NCI-H2171 treated with DMSO at 0.1 percent for 48 hours (cell line): Measurements from ENCODE around the gene PCDHA12.
"Not testable (repeated sequence)": the region's sequence is repeated elsewhere in the genome, so short reads cannot be mapped to it uniquely, and the experiment has no call there.

Experiments
- DNase-seq: peaks from one replicate; lab custom pipeline; 2025; lab: John Stamatoyannopoulos, UW

PCDHA12 gene, protein sequence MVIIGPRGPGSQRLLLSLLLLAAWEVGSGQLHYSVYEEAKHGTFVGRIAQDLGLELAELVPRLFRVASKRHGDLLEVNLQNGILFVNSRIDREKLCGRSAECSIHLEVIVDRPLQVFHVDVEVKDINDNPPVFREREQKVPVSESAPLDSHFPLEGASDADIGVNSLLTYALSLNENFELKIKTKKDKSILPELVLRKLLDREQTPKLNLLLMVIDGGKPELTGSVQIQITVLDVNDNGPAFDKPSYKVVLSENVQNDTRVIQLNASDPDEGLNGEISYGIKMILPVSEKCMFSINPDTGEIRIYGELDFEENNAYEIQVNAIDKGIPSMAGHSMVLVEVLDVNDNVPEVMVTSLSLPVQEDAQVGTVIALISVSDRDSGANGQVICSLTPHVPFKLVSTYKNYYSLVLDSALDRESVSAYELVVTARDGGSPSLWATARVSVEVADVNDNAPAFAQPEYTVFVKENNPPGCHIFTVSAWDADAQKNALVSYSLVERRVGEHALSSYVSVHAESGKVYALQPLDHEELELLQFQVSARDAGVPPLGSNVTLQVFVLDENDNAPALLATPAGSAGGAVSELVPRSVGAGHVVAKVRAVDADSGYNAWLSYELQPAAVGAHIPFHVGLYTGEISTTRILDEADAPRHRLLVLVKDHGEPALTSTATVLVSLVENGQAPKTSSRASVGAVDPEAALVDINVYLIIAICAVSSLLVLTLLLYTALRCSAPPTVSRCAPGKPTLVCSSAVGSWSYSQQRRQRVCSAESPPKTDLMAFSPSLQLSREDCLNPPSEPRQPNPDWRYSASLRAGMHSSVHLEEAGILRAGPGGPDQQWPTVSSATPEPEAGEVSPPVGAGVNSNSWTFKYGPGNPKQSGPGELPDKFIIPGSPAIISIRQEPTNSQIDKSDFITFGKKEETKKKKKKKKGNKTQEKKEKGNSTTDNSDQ

GRCh38 chr5:140875085-140876065, at the start of gene PCDHA12:
TSS of gene PCDHA12 (plus strand) at chr5:140875308. CDS start at chr5:140875473, 165 bp downstream.
- no peak for DNase-seq

DNA sequence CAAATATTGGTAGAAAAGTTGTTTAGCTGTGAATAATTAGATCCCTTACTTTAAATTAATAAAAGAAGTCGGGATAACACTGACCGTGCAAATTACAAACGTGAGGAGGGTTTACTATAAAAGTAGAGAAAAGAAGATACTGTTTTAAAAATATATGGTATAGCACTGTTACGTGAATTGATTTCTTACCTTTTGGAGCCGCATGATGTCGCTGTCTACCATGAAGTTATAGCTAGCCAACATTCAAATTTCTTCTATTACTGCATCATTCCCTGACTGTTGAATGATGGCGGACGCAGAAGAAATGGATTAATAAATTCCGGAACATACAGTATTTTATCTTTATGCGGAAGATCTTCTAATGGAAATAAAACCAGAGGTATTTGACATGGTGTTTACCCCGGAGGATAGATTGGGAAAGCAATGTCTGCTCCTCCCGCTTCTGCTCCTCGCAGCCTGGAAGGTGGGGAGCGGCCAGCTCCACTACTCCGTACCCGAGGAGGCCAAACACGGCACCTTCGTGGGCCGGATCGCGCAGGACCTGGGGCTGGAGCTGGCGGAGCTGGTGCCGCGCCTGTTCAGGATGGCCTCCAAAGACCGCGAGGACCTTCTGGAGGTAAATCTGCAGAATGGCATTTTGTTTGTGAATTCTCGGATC, 47.3 kb upstream of the PCDHA12 start, which contains the start of gene PCDHA6:
Gene PCDHA6 (plus strand): TSS at position 257 of the 658 bp plus-strand sequence. CDS start 132 bp downstream, at position 389.
- DNase-seq, result peak; percentile 64

DNA sequence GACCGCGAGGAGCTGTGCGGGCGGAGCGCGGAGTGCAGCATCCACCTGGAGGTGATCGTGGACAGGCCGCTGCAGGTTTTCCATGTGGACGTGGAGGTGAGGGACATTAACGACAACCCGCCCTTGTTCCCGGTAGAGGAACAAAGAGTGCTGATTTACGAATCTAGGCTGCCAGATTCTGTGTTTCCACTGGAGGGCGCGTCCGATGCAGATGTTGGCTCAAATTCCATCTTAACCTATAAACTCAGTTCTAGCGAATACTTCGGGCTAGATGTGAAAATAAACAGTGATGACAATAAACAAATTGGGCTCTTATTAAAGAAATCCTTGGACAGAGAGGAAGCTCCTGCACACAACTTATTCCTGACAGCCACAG, 46.8 kb upstream of the PCDHA12 start:
- DNase-seq, result peak; percentile 73

- not testable (repeated sequence) for DNase-seq
Observed at GRCh38 chr5:140829511-140830501, 45.3 kb upstream of the PCDHA12 start.

DNA sequence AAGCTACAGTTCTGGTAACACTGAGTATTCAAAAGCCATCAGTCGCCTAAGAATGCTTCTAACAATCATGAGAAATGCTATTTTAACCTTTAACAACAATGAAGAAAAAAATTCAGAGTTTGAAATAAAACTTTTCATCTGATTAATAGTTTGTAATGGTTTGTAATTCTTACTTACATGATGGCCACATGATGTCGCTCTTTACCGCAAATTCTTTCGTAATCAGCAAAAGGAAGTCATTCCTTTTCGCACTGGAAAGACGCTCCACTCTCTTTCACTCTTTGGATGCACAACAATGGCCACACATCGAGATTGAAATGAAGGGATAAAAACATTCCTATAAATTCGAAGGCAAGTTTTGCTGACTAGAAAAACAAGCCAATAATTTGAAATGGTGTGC, 41.1 kb upstream of the PCDHA12 start, which contains the start of gene PCDHA7:
Gene PCDHA7 (plus strand): TSS at position 277 of the 400 bp plus-strand sequence. CDS start 115 bp downstream, at position 392.
- no peak for DNase-seq

- DNase-seq, result not testable (repeated sequence)
Observed at GRCh38 chr5:140834439-140835008, 40.6 kb upstream of the PCDHA12 start.

- no peak for DNase-seq
Observed at GRCh38 chr5:140835622-140836510, 39.2 kb upstream of the PCDHA12 start.

- peak; percentile 3 for DNase-seq
Observed at GRCh38 chr5:140840978-140841962, 33.8 kb upstream of the PCDHA12 start, which contains the start of gene PCDHA8. TSS of gene PCDHA8 (plus strand) at chr5:140841187. CDS start at chr5:140841322, 135 bp downstream.

- DNase-seq, result no peak
Observed at GRCh38 chr5:140842798-140843733, 32.0 kb upstream of the PCDHA12 start.

DNA sequence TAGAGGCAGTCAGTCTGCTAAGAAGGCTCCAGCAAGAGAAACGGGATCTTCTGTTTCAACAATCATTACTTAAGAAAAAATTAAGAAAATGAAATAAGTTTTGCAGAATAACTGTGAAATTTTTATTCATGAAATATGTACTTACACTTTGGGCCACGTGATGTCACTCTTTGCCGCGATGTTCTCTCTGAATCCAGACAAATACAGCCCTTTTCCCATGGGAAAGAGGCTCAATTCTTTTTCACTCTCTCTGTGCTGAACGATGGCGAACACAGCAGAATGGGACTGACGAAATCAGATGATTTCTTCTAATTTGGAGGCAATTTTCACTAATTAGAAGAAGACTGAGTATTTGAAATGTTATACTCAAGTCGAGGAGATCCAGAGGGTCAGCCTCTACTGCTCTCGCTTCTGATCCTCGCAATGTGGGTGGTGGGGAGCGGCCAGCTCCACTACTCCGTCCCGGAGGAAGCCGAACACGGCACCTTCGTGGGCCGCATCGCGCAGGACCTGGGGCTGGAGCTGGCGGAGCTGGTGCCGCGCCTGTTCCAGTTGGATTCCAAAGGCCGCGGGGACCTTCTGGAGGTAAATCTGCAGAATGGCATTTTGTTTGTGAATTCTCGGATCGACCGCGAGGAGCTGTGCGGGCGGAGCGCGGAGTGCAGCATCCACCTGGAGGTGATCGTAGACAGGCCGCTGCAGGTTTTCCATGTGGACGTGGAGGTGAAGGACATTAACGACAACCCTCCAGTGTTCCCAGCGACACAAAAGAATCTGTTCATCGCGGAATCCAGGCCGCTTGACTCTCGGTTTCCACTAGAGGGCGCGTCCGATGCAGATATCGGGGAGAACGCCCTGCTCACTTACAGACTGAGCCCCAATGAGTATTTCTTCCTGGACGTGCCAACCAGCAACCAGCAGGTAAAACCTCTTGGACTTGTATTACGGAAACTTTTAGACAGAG, 26.7 kb upstream of the PCDHA12 start, which contains the start of gene PCDHA9:
Gene PCDHA9 (plus strand): TSS at position 244 of the 964 bp plus-strand sequence. CDS start 114 bp downstream, at position 358.
- DNase-seq, result not testable (repeated sequence)

DNA sequence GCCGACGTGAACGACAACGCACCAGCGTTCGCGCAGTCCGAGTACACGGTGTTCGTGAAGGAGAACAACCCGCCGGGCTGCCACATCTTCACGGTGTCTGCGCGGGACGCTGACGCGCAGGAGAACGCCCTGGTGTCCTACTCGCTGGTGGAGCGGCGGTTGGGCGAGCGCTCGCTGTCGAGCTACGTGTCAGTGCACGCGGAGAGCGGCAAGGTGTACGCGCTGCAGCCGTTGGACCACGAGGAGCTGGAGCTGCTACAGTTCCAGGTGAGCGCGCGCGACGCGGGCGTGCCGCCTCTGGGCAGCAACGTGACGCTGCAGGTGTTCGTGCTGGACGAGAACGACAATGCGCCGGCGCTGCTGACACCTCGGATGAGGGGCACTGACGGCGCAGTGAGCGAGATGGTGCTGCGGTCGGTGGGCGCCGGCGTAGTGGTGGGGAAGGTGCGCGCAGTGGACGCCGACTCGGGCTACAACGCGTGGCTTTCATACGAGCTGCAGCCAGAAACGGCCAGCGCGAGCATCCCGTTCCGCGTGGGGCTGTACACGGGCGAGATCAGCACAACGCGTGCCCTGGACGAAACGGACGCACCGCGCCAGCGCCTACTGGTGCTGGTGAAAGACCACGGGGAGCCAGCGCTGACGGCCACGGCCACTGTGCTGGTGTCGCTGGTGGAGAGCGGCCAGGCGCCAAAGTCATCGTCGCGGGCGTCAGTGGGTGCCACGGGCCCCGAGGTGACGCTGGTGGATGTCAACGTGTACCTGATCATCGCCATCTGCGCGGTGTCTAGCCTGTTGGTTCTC, 25.1 kb upstream of the PCDHA12 start:
- DNase-seq, result not testable (repeated sequence)

GRCh38 chr5:140855772-140856674, 19.1 kb upstream of the PCDHA12 start, which contains the start of gene PCDHA10:
TSS of gene PCDHA10 (plus strand) at chr5:140855897. CDS start at chr5:140856049, 152 bp downstream.
- no peak for DNase-seq
